HepG2 (cell line): ENCODE data around the gene EEFSEC. TPM values are rescaled to one million over a fixed set of nuclear protein-coding genes. Genes with fewer than 3 reads are reported as not detected.

ENCODE experiments used
- ATAC-seq: fragments of 200-7000 bp; cut with Tn5 transposase; 3 replicates; pipeline ENCODE4 v1.9.1; 2020; ENCODE audit warnings: mild to moderate bottlenecking, moderate library complexity
- BruUV-seq: library from RNA; stranded (reverse); fragments of 400-500 nt; replicated peaks from 2 replicates; lab custom pipeline; 2021; lab: Mats Ljungman, UMichigan
- CTCF ChIA-PET: fragments of 300-600 bp; formaldehyde crosslinking; extraction: SDS; loops from one replicate; lab custom pipeline; 2021; ENCODE audit warnings: low total read pairs, inconsistent platforms, low intra/inter-chr PET ratio; lab: Yijun Ruan, JAX
- POLR2A ChIA-PET: fragments of 350-600 bp; sonication (Branson Sonifier 250); formaldehyde crosslinking; loops from one replicate; lab custom pipeline; 2020; ENCODE audit warnings: antibody characterized with exemption, inconsistent platforms; lab: Yijun Ruan, JAX
- DNase-seq: peaks from one replicate; pipeline ENCODE4 v3.0.0-alpha.2; 2015; ENCODE audit warnings: low spot score
- FAIRE-seq: peaks from 3 replicates; lab custom pipeline; 2011; peaks lifted over from hg19 to GRCh38; lab: Jason Lieb, UNC
- H2AFZ ChIP-seq: one replicate; pipeline ENCODE4 v1.6.1; 2011; ENCODE audit warnings: low read length, inconsistent platforms
- H3K27ac ChIP-seq: fragments of 300-600 bp; 3 replicates; pipeline ENCODE4 v1.8.0; 2011; ENCODE audit warnings: mixed run types, mild to moderate bottlenecking, mixed read lengths, low read length, inconsistent platforms; ENCODE audit not compliant: insufficient read depth; ENCODE audit errors: extremely low read length
- H3K27me3 ChIP-seq, 2 experiments: fragments of 200-600 bp in 1 of 2; 2 replicates in 1 of 2; 3 replicates in 1 of 2; pipeline versions ENCODE4 v1.6.0 to v1.8.0; 2011; ENCODE audit warnings: low read length in 2 of 2, mild to moderate bottlenecking in 2 of 2, moderate library complexity in 2 of 2, inconsistent platforms in 1 of 2; ENCODE audit not compliant: insufficient read depth in 2 of 2, control insufficient read depth in 1 of 2
- H3K36me3 ChIP-seq, 2 experiments: fragments of 200-600 bp in 1 of 2; replicated peaks in 1 of 2; 2 replicates in 1 of 2; 3 replicates in 1 of 2; pipeline versions ENCODE4 v1.5.1 to v1.8.0; 2011; ENCODE audit warnings: low read length in 2 of 2, inconsistent platforms in 1 of 2; ENCODE audit not compliant: insufficient read depth in 2 of 2, control insufficient read depth in 1 of 2
- H3K4me1 ChIP-seq: 2 replicates; pipeline ENCODE4 v1.5.1; 2012; ENCODE audit warnings: low read length, inconsistent platforms; ENCODE audit not compliant: insufficient read depth
- H3K4me2 ChIP-seq: 2 replicates; pipeline ENCODE4 v1.6.0; 2011; ENCODE audit warnings: low read depth, low read length, inconsistent platforms
- H3K4me3 ChIP-seq, 3 experiments: fragments of 200-600 bp in 1 of 3; sonication (generic), shearing (Covaris generic) in 1 of 3; replicated peaks in 1 of 3; 2 replicates each; pipeline ENCODE4 v1.5.1; 2011 to 2016; ENCODE audit warnings: low read length in 3 of 3, inconsistent platforms in 2 of 3, low read depth in 2 of 3, mild to moderate bottlenecking in 2 of 3, control low read depth in 1 of 3, mixed read lengths in 1 of 3; ENCODE audit not compliant: insufficient read depth in 1 of 3
- H3K79me2 ChIP-seq: one replicate; pipeline ENCODE4 v1.6.1; 2011; ENCODE audit warnings: low read length, inconsistent platforms; ENCODE audit not compliant: insufficient read depth
- H3K9ac ChIP-seq: 2 replicates; pipeline ENCODE4 v1.6.0; 2011; ENCODE audit warnings: mild to moderate bottlenecking, low read depth, low read length, inconsistent platforms; ENCODE audit not compliant: insufficient read depth
- H3K9me3 ChIP-seq: 2 replicates; pipeline ENCODE4 v1.5.1; 2012; ENCODE audit warnings: mild to moderate bottlenecking, low read length
- H4K20me1 ChIP-seq: 2 replicates; pipeline ENCODE4 v1.6.0; 2011; ENCODE audit warnings: inconsistent platforms, mild to moderate bottlenecking, low read length, moderate library complexity; ENCODE audit not compliant: insufficient read depth
- ETV6 ChIP-seq: sonication (generic); formaldehyde crosslinking; conservative IDR thresholded peaks from 2 replicates; pipeline ENCODE4 v1.4.0; 2020; ENCODE audit warnings: missing genetic modification reagents
- RXRB ChIP-seq: IDR thresholded peaks from 2 replicates; pipeline ENCODE4 v1.6.1; 2016; ENCODE audit warnings: borderline replicate concordance, missing genetic modification reagents, missing compliant biosample characterization
- SNAPC2 ChIP-seq: sonication (generic); formaldehyde crosslinking; IDR thresholded peaks from 2 replicates; pipeline ENCODE4 v1.8.1; 2022; ENCODE audit warnings: mild to moderate bottlenecking, missing genetic modification reagents
- ZBTB8A ChIP-seq: sonication (generic); formaldehyde crosslinking; IDR thresholded peaks from 2 replicates; pipeline ENCODE4 v1.4.0; 2020; ENCODE audit warnings: mild to moderate bottlenecking, low read depth, missing genetic modification reagents, borderline replicate concordance
- ZFAT ChIP-seq: sonication (generic); formaldehyde crosslinking; conservative IDR thresholded peaks from 2 replicates; pipeline ENCODE4 v1.8.1; 2023; ENCODE audit warnings: missing genetic modification reagents, inconsistent platforms
- ZNF652 ChIP-seq: IDR thresholded peaks from 2 replicates; pipeline ENCODE4 v1.6.1; 2016; ENCODE audit warnings: low read depth, borderline replicate concordance
- ZSCAN20 ChIP-seq: sonication (generic); formaldehyde crosslinking; IDR thresholded peaks from 2 replicates; pipeline ENCODE4 v1.4.0; 2020; ENCODE audit warnings: missing genetic modification reagents, mild to moderate bottlenecking, borderline replicate concordance
- WGBS: methylation state at CpG from one replicate; pipeline ENCODE4 v1.1.6; 2017; ENCODE audit warnings: low lambda C conversion rate; 5-methylcytosine and 5-hydroxymethylcytosine counted together
- in situ Hi-C: cut with HindIII; loops from 2 replicates; pipeline ENCODE4 v1.10.0; 2017; ENCODE audit warnings: low pct_unique_long_range_greater_than_20kb; ENCODE audit not compliant: extremely low pct_ligation_motif_present
- intact Hi-C: fragments of 100-400 bp; cut with micrococcal nuclease; formaldehyde crosslinking; loops from one replicate; pipeline ENCODE4 v1.10.0; 2022; ENCODE audit not compliant: unreplicated experiment
- polyA plus RNA-seq, 8 experiments: library from polyadenylated mRNA; depleted of rRNA in 3 of 8; stranded (reverse) in 7 of 8; unstranded in 1 of 8; fragments of >200 nt; fragmentation: Illumina TruSeq in 4 of 8; extraction: Trizol in 4 of 8; gene quantifications; 2 replicates each; pipeline versions ENCODE4 v1.2.1 to v1.2.3, GENCODE V29; 2011 to 2016; ENCODE audit warnings: low read depth in 4 of 8, missing spikeins in 1 of 8, mixed read lengths in 1 of 8; ENCODE audit not compliant: insufficient read depth in 1 of 8
- total RNA-seq, 5 experiments: library from RNA; depleted of rRNA; stranded (reverse); fragments of >200 nt; fragmentation: Illumina TruSeq; extraction: Trizol; gene quantifications; 2 replicates each; pipeline ENCODE4 v1.2.3, GENCODE V29; 2016; ENCODE audit warnings: low read depth in 1 of 5
- TF ChIP-seq, protein P1 (sequence below): sonication (generic); formaldehyde crosslinking; IDR thresholded peaks from 2 replicates; pipeline ENCODE4 v1.4.0; 2020; ENCODE audit warnings: missing genetic modification reagents, mild to moderate bottlenecking, borderline replicate concordance
- TF ChIP-seq, protein P2 (sequence below): sonication (generic); formaldehyde crosslinking; IDR thresholded peaks from 2 replicates; pipeline ENCODE4 v1.8.1; 2023; ENCODE audit warnings: mild to moderate bottlenecking, missing genetic modification reagents

EEFSEC gene
- total and polyA plus RNA-seq, 2 of the 13 experiments (the other 11 are each of a cell fraction or from before 2014, with no cell fraction given): 6.4 to 24.2 TPM

DNA sequence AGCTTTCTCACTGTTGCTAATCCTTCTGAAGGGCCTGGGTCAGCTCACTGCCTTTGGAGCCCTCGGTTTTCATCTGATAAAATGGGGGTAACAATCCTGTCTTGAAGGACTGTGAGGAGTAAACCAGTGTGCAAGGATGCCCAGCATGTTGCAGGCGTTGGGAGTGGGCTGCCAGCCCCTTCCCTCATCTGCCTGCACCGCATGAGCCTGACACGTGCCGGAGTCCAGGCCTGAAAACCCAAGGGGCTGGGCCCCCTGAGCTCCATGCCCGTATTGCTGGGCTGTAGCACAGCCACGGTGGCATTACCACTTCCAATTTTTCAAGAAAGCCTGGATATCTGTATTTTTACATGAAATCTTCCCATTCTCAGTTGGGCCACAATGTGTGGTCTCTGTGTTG is 215.3 kb downstream of the EEFSEC start:
- H2AFZ ChIP-seq: no peak overlapping the region
- intact Hi-C loops (no loop called here), in situ Hi-C loops (no loop called here)
- CTCF ChIA-PET: no interaction called here
- H3K4me3 ChIP-seq: no peak overlapping the region
- DNase-seq: no peak
- H3K27me3 ChIP-seq: no peaks in the 10 kb centered on the region
- no peaks in the 10 kb centered on the region for H4K20me1 ChIP-seq
- H3K9me3 ChIP-seq: no peaks in the 10 kb centered on the region
- H3K4me2 ChIP-seq: no peak overlapping the region
- H3K9ac ChIP-seq: no peak overlapping the region
- H3K36me3 ChIP-seq: peaks cover 11 to 25% of the 10 kb centered on the region in 2 experiments; a peak in 4 of 5 replicates
- TF ChIP-seq, protein P1, sequence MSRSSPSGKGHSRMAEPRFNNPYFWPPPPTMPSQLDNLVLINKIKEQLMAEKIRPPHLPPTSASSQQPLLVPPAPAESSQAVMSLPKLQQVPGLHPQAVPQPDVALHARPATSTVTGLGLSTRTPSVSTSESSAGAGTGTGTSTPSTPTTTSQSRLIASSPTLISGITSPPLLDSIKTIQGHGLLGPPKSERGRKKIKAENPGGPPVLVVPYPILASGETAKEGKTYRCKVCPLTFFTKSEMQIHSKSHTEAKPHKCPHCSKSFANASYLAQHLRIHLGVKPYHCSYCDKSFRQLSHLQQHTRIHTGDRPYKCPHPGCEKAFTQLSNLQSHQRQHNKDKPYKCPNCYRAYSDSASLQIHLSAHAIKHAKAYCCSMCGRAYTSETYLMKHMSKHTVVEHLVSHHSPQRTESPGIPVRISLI (CRISPR knock-in tag): no peak
- TF ChIP-seq, protein P2, sequence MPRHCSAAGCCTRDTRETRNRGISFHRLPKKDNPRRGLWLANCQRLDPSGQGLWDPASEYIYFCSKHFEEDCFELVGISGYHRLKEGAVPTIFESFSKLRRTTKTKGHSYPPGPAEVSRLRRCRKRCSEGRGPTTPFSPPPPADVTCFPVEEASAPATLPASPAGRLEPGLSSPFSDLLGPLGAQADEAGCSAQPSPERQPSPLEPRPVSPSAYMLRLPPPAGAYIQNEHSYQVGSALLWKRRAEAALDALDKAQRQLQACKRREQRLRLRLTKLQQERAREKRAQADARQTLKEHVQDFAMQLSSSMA (CRISPR knock-in tag): no peak
- TF ChIP-seq ZBTB8A (CRISPR knock-in tag): no peak
- no peak for TF ChIP-seq SNAPC2
- no peak for TF ChIP-seq RXRB (CRISPR knock-in tag)
- TF ChIP-seq ZFAT (CRISPR knock-in tag): no peak
- no peak for TF ChIP-seq ZNF652 (CRISPR knock-in tag)
- no peak for TF ChIP-seq ZSCAN20 (CRISPR knock-in tag)
- TF ChIP-seq ETV6: no peak
- POLR2A ChIA-PET: no interaction called here
- no TSS peak for BruUV-seq
- no peak for FAIRE-seq
- ATAC-seq: no peak
- 89% methylated on average over 5 of the region's 7 CpGs for WGBS
- H3K27ac ChIP-seq: no peak overlapping the region
- no peaks in the 10 kb centered on the region for H3K79me2 ChIP-seq
- H3K4me1 ChIP-seq: peaks cover 24% of the 10 kb centered on the region
